Measurements from ENCODE around the gene CMKLR1. TPM values are rescaled to one million over a fixed set of nuclear protein-coding genes. Genes with fewer than 3 reads are reported as not detected.

CMKLR1 gene
- total and polyA plus RNA-seq, 2 donors (not counting 3 experiments of a cell fraction or from before 2014, with no cell fraction given) = 0.61 TPM; not detected in 1

DNA sequence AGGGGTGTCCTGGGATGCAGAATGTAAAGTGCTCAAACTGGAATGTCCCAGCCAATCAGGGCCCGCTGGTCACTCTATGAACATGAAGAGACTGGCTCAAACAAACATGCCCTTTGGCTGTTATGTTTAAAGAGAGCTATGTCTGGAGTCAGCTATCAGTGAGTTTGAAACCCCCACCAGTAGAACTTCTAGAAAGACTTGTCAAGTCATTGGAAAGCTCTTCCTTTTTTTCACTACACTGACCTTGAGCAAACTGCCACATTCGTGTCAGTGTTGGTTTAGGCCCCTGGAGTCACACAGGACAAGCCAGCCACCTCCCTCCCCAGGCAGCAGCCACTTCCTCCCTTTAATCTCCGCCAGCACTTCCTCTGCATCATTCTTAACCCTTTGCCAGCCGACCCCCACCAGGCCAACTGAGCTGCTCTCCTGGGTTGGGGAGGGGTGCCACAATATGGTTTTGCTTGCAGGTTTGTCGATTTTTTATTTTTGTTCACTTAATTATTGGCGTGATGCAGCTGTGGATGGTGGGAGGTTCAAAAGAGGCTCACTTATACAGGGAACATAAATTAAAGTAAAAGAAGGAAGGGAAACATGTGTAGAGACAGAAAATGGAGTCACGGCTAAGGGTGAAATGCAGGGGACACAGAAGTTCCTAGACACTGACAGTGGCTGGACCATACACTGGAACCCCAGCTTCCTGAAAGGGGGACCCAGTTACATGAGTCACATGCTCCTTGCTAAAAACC, 25.3 kb downstream of the CMKLR1 start:
- peak; percentile 65 for FAIRE-seq

More for the DNA sequence above, 25.3 kb downstream of the CMKLR1 start:
- intact Hi-C loops (cut with micrococcal nuclease) (loop anchor here (1.0 kb wide), 1 partner anchor 8 kb away; no protein-coding TSS in a partner anchor), dilution Hi-C loops (cut with MboI; ENCODE audit: extremely low pct_ligation_motif_present, low sequenced_read_pairs) (no loop called here)
- no TSS peak for BruUV-seq (replicated peaks)
- ChIA-PET CTCF (interaction anchor here (0.6 to 1.1 kb wide), 3 partner anchors 29 to 144 kb away, joined by 3 to 7 read pairs (median 4); no protein-coding TSS in a partner anchor), POLR2A (interaction anchor here (0.6 kb wide), 2 partner anchors 8 to 10 kb away, joined by 5 read pairs; no protein-coding TSS in a partner anchor)
- Histone ChIP-seq H3K4me3 (replicated peaks in 1 of 3; ENCODE audit: insufficient read depth in 1 of 3, low read depth in 1 of 3, low read length in 3 of 3) (no peak overlapping the region), H3K9ac (replicated peaks; ENCODE audit: extremely low read depth, insufficient read depth, low read length) (no peak overlapping the region), H3K9me1 (replicated peaks; ENCODE audit: control insufficient read depth, extremely low read depth, insufficient read depth, low read length) (no peaks in the 10 kb centered on the region), H3K4me1 (ENCODE audit: control insufficient read depth, extremely low read depth, insufficient read depth, low read length) (peaks cover 18% of the 10 kb centered on the region), H3K27me3 (ENCODE audit: control insufficient read depth in 2 of 2, insufficient read depth in 2 of 2, low read length in 2 of 2) (no peaks in the 10 kb centered on the region), H3K36me3 (ENCODE audit: control insufficient read depth in 2 of 2, extremely low read depth in 1 of 2, insufficient read depth in 2 of 2, low read length in 2 of 2) (no peaks in the 10 kb centered on the region), H3K4me2 (ENCODE audit: insufficient read depth, low read length) (no peak overlapping the region), H4K20me1 (replicated peaks; ENCODE audit: control insufficient read depth, extremely low read depth, insufficient read depth, low read length) (no peaks in the 10 kb centered on the region), H3K9me3 (replicated peaks; ENCODE audit: control insufficient read depth, insufficient read depth, low read length) (no peaks in the 10 kb centered on the region), H3K79me2 (ENCODE audit: control insufficient read depth, insufficient read depth, low read length) (no peaks in the 10 kb centered on the region), H2AFZ (ENCODE audit: low read depth, low read length) (peak overlapping the region; percentile 69), H3K27ac (ENCODE audit: insufficient read depth, low read depth, low read length) (peak overlapping the region; percentile 3)
- TF ChIP-seq, protein P1, sequence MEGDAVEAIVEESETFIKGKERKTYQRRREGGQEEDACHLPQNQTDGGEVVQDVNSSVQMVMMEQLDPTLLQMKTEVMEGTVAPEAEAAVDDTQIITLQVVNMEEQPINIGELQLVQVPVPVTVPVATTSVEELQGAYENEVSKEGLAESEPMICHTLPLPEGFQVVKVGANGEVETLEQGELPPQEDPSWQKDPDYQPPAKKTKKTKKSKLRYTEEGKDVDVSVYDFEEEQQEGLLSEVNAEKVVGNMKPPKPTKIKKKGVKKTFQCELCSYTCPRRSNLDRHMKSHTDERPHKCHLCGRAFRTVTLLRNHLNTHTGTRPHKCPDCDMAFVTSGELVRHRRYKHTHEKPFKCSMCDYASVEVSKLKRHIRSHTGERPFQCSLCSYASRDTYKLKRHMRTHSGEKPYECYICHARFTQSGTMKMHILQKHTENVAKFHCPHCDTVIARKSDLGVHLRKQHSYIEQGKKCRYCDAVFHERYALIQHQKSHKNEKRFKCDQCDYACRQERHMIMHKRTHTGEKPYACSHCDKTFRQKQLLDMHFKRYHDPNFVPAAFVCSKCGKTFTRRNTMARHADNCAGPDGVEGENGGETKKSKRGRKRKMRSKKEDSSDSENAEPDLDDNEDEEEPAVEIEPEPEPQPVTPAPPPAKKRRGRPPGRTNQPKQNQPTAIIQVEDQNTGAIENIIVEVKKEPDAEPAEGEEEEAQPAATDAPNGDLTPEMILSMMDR (IDR thresholded peaks at IDR 0.05; ENCODE audit: extremely low read depth in 1 of 2, insufficient read depth in 1 of 2, low read depth in 1 of 2, low read length in 2 of 2) = no peak
- no peak for TF ChIP-seq EZH2 (IDR thresholded peaks at IDR 0.05; ENCODE audit: borderline replicate concordance, low read depth, low read length, severe bottlenecking)
- no peak for TF ChIP-seq POLR2A (IDR thresholded peaks at IDR 0.05; ENCODE audit: low read depth, low read length)
- TF ChIP-seq, protein P2, sequence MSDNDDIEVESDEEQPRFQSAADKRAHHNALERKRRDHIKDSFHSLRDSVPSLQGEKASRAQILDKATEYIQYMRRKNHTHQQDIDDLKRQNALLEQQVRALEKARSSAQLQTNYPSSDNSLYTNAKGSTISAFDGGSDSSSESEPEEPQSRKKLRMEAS (IDR thresholded peaks at IDR 0.05; ENCODE audit: insufficient read depth, insufficient read length) = no peak
- TF ChIP-seq FOS (IDR thresholded peaks at IDR 0.05; ENCODE audit: borderline replicate concordance, insufficient read depth, low read length) = no peak
- TF ChIP-seq GATA2 (IDR thresholded peaks at IDR 0.05; ENCODE audit: insufficient read depth, insufficient read length, low read depth, low read length) = peak; percentile 38
- TF ChIP-seq MYC (IDR thresholded peaks at IDR 0.05; ENCODE audit: low read depth, low read length) = no peak
- DNase-seq (ENCODE audit: low read depth, low spot score) = peak; percentile 49
